ENCODE results near the gene SLC46A1.

SLC46A1 gene

GRCh38 chr17:28397275-28397674 lies 8.7 kb downstream of the SLC46A1 start:
- no peak overlapping the region for H3K4me3 Mint-ChIP-seq
- peaks cover 16% of the 10 kb centered on the region for H3K36me3 Mint-ChIP-seq (ENCODE audit: low read depth)
- no peak overlapping the region for H3K27ac Mint-ChIP-seq
- H3K4me1 Mint-ChIP-seq: no peaks in the 10 kb centered on the region
- TF ChIP-seq CTCF (IDR thresholded peaks at IDR 0.05; ENCODE audit: unreplicated experiment in 3 of 3): no peak
- no peaks in the 10 kb centered on the region for H3K27me3 Mint-ChIP-seq (ENCODE audit: low read depth)
- H3K9me3 Mint-ChIP-seq: no peaks in the 10 kb centered on the region

GRCh38 chr17:28396635-28397239 lies 9.3 kb downstream of the SLC46A1 start:
- Mint-ChIP-seq H3K36me3 (ENCODE audit: low read depth) (peaks cover 12% of the 10 kb centered on the region), H3K4me3 (no peak overlapping the region), H3K4me1 (no peaks in the 10 kb centered on the region), H3K9me3 (no peaks in the 10 kb centered on the region), H3K27ac (no peak overlapping the region), H3K27me3 (ENCODE audit: low read depth) (no peaks in the 10 kb centered on the region)
- TF ChIP-seq CTCF (IDR thresholded peaks at IDR 0.05; ENCODE audit: unreplicated experiment in 3 of 3): no peak

GRCh38 chr17:28395968-28396367 lies 10.0 kb downstream of the SLC46A1 start:
- peaks cover 18% of the 10 kb centered on the region for H3K36me3 Mint-ChIP-seq (ENCODE audit: low read depth)

GRCh38 chr17:28395426-28395825 lies 10.6 kb downstream of the SLC46A1 start:
- Mint-ChIP-seq H3K9me3 (no peaks in the 10 kb centered on the region), H3K4me1 (no peaks in the 10 kb centered on the region), H3K27ac (no peak overlapping the region), H3K36me3 (ENCODE audit: low read depth) (peaks cover 24% of the 10 kb centered on the region), H3K4me3 (no peak overlapping the region), H3K27me3 (ENCODE audit: low read depth) (no peaks in the 10 kb centered on the region)
- TF ChIP-seq CTCF (IDR thresholded peaks at IDR 0.05; ENCODE audit: unreplicated experiment in 3 of 3): no peak

More at GRCh38 chr17:28395968-28396367, 10.0 kb downstream of the SLC46A1 start:
- Mint-ChIP-seq H3K4me3 (no peak overlapping the region), H3K9me3 (no peaks in the 10 kb centered on the region), H3K27ac (no peak overlapping the region), H3K4me1 (no peaks in the 10 kb centered on the region), H3K27me3 (ENCODE audit: low read depth) (no peaks in the 10 kb centered on the region)
- TF ChIP-seq CTCF (IDR thresholded peaks at IDR 0.05; ENCODE audit: unreplicated experiment in 3 of 3): no peak

- H3K4me1 Mint-ChIP-seq: no peaks in the 10 kb centered on the region
These were observed 11.5 kb downstream of the SLC46A1 start for GRCh38 chr17:28394337-28395116.

More at GRCh38 chr17:28394337-28395116, 11.5 kb downstream of the SLC46A1 start:
- Mint-ChIP-seq H3K9me3 (no peaks in the 10 kb centered on the region), H3K36me3 (ENCODE audit: low read depth) (peaks cover 33% of the 10 kb centered on the region), H3K27me3 (ENCODE audit: low read depth) (no peaks in the 10 kb centered on the region), H3K27ac (no peak overlapping the region), H3K4me3 (no peak overlapping the region)
- TF ChIP-seq CTCF (IDR thresholded peaks at IDR 0.05; ENCODE audit: unreplicated experiment in 3 of 3): no peak

Data from nephron (organoid).